Brain microvascular endothelial cell (primary cell): Measurements from ENCODE around the gene ZNF277.

Experiments used
- DNase-seq: peaks from one replicate; pipeline ENCODE4 v3.0.0-alpha.2; 2020
- H3K27ac ChIP-seq: fragments of 250-450 bp; sonication (Bioruptor Pico); 2 replicates; pipeline ENCODE4 v1.5.1; 2020; ENCODE audit warnings: mild to moderate bottlenecking, moderate library complexity
- H3K27me3 ChIP-seq: fragments of 250-450 bp; sonication (Bioruptor Pico); replicated peaks from 2 replicates; pipeline ENCODE4 v1.5.1; 2020; ENCODE audit warnings: mild to moderate bottlenecking
- H3K36me3 ChIP-seq: fragments of 250-450 bp; sonication (Bioruptor Pico); replicated peaks from 2 replicates; pipeline ENCODE4 v1.5.1; 2020; ENCODE audit warnings: mild to moderate bottlenecking
- H3K4me3 ChIP-seq: 2 replicates; pipeline ENCODE4 v1.5.1; 2011; ENCODE audit warnings: low read depth, mild to moderate bottlenecking, control low read depth, low read length, moderate library complexity
- CTCF ChIP-seq: IDR thresholded peaks from 2 replicates; pipeline ENCODE4 v1.5.1; 2011; ENCODE audit warnings: low read depth, mild to moderate bottlenecking, moderate library complexity, low read length, control low read depth, inconsistent platforms; ENCODE audit errors: missing control alignments
- in situ Hi-C: cut with HindIII; loops from 2 replicates; pipeline ENCODE4 v1.10.0; 2017; ENCODE audit warnings: low sequenced_read_pairs, low pct_ligation_motif_present

ZNF277 gene

GRCh38 chr7:112207765-112208164 is 1.3 kb downstream of the ZNF277 start:
- Histone ChIP-seq H3K36me3 (no peaks in the 10 kb centered on the region), H3K27me3 (no peaks in the 10 kb centered on the region), H3K27ac (no peak overlapping the region), H3K4me3 (no peak overlapping the region)
- no peak for TF ChIP-seq CTCF
- in situ Hi-C loops, result no loop called here
- DNase-seq, result no peak

GRCh38 chr7:112211348-112211907 is 4.9 kb downstream of the ZNF277 start:
- Histone ChIP-seq H3K27me3 (no peaks in the 10 kb centered on the region), H3K27ac (no peak overlapping the region), H3K36me3 (no peaks in the 10 kb centered on the region), H3K4me3 (no peak overlapping the region)
- DNase-seq, result no peak
- no peak for TF ChIP-seq CTCF
- in situ Hi-C loops, result no loop called here

GRCh38 chr7:112212571-112212970 is 6.1 kb downstream of the ZNF277 start:
- Histone ChIP-seq H3K27ac (no peak overlapping the region), H3K27me3 (no peaks in the 10 kb centered on the region), H3K4me3 (no peak overlapping the region), H3K36me3 (no peaks in the 10 kb centered on the region)
- no peak for DNase-seq
- no peak for TF ChIP-seq CTCF
- in situ Hi-C loops, result no loop called here

- H3K27me3 ChIP-seq, result no peaks in the 10 kb centered on the region
- no peak for TF ChIP-seq CTCF
- H3K36me3 ChIP-seq, result no peaks in the 10 kb centered on the region
- no peak overlapping the region for H3K4me3 ChIP-seq
- in situ Hi-C loops, result no loop called here
- no peak overlapping the region for H3K27ac ChIP-seq
- no peak for DNase-seq
These were observed 7.2 kb downstream of the ZNF277 start for GRCh38 chr7:112213735-112214134.

GRCh38 chr7:112214268-112214667 is 7.8 kb downstream of the ZNF277 start:
- Histone ChIP-seq H3K36me3 (no peaks in the 10 kb centered on the region), H3K27me3 (no peaks in the 10 kb centered on the region), H3K4me3 (no peak overlapping the region), H3K27ac (no peak overlapping the region)
- no peak for DNase-seq
- in situ Hi-C loops, result no loop called here
- no peak for TF ChIP-seq CTCF

GRCh38 chr7:112214883-112215282 is 8.4 kb downstream of the ZNF277 start:
- H3K36me3 ChIP-seq, result no peaks in the 10 kb centered on the region
- in situ Hi-C loops, result no loop called here
- TF ChIP-seq CTCF, result no peak
- H3K4me3 ChIP-seq, result no peak overlapping the region
- DNase-seq, result no peak
- no peaks in the 10 kb centered on the region for H3K27me3 ChIP-seq
- no peak overlapping the region for H3K27ac ChIP-seq
